ENCODE results near the gene RNPEPL1. TPM values are rescaled to one million over a fixed set of nuclear protein-coding genes. Genes with fewer than 3 reads are reported as not detected.

RNPEPL1 gene
- total and polyA plus RNA-seq, 7 donors, result 48.8 to 79.6 (median 59.4) TPM

DNA sequence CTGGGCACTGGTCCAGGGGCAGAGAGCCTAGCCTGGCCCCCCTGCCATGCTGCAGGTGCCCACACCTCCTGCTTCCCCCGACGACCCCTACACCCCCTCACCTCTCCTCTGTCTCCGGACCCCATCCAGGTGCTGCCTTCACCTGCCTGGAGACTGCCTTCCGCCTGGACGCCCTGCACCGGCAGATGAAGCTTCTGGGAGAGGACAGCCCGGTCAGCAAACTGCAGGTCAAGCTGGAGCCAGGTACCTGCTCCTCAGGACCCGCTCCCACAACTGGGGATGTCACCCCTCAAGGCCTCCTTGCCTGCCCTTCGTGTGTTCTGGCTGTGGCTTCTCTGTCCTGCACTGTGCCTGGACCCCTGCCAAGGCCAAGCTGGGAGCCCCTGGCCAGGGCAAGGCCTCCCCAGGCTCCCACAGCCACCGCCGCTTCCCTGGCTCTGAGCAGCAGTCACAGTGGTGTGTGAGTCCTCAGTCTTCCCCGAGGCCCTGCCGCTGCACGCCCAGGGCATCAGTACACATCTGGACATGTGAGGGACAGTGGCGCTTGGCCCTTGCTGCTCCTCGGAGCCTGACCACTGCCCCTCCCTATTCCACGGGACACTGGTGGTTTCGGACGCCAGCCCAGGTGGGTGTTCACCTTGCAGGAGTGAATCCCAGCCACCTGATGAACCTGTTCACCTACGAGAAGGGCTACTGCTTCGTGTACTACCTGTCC, 6.3 kb downstream of the RNPEPL1 start:
- DNase-seq (peak; percentile 19 to 54), ATAC-seq (no peak)
- Histone ChIP-seq H3K27ac (no peak overlapping the region), H3K36me3 (ENCODE audit: insufficient read depth in 1 of 2, low read depth in 1 of 2) (peaks cover 0 to 63% of the 10 kb centered on the region in 2 donors), H3K9me3 (no peaks in the 10 kb centered on the region), H3K27me3 (ENCODE audit: insufficient read depth in 3 of 3, low read length in 2 of 3) (no peaks in the 10 kb centered on the region), H3K4me3 (no peak overlapping the region), H3K4me1 (peaks cover 12% of the 10 kb centered on the region)
- intact Hi-C loops (cut with DNase I), result no loop called here
- WGBS, 3 donors, result 86 to 87% (median 87%) methylated on average over 20 to 21 of the region's 21 CpGs
- TF ChIP-seq CTCF (IDR thresholded peaks at IDR 0.05), result no peak

- DNase-seq (peak in 1 of 2 donors; percentile 7), ATAC-seq (no peak)
- TF ChIP-seq CTCF (IDR thresholded peaks at IDR 0.05), result no peak
- Histone ChIP-seq H3K4me1 (peaks cover 12% of the 10 kb centered on the region), H3K36me3 (ENCODE audit: insufficient read depth in 1 of 2, low read depth in 1 of 2) (peaks cover 0 to 63% of the 10 kb centered on the region in 2 donors), H3K27ac (no peak overlapping the region), H3K4me3 (no peak overlapping the region), H3K9me3 (no peaks in the 10 kb centered on the region), H3K27me3 (ENCODE audit: insufficient read depth in 3 of 3, low read length in 2 of 3) (no peaks in the 10 kb centered on the region)
- intact Hi-C loops (cut with DNase I), result no loop called here
- WGBS, 3 donors, result 77 to 87% (median 81%) methylated on average over 22 to 23 of the region's 23 CpGs
Observed at GRCh38 chr2:240575101-240575965, 7.0 kb downstream of the RNPEPL1 start.

GRCh38 chr2:240576036-240576435, 7.8 kb downstream of the RNPEPL1 start:
- ATAC-seq, result no peak
- Histone ChIP-seq H3K36me3 (ENCODE audit: insufficient read depth in 1 of 2, low read depth in 1 of 2) (peaks cover 0 to 63% of the 10 kb centered on the region in 2 donors), H3K9me3 (peaks cover under 1% of the 10 kb centered on the region), H3K4me3 (no peak overlapping the region), H3K4me1 (peaks cover 13% of the 10 kb centered on the region), H3K27ac (no peak overlapping the region), H3K27me3 (ENCODE audit: insufficient read depth in 3 of 3, low read length in 2 of 3) (no peaks in the 10 kb centered on the region)
- no peak for TF ChIP-seq CTCF (IDR thresholded peaks at IDR 0.05)
- intact Hi-C loops (cut with DNase I), result no loop called here
- DNase-seq, result no peak
- 72 to 82% (median 77%) methylated on average over 6 of the region's 6 CpGs for WGBS, 3 donors

DNA sequence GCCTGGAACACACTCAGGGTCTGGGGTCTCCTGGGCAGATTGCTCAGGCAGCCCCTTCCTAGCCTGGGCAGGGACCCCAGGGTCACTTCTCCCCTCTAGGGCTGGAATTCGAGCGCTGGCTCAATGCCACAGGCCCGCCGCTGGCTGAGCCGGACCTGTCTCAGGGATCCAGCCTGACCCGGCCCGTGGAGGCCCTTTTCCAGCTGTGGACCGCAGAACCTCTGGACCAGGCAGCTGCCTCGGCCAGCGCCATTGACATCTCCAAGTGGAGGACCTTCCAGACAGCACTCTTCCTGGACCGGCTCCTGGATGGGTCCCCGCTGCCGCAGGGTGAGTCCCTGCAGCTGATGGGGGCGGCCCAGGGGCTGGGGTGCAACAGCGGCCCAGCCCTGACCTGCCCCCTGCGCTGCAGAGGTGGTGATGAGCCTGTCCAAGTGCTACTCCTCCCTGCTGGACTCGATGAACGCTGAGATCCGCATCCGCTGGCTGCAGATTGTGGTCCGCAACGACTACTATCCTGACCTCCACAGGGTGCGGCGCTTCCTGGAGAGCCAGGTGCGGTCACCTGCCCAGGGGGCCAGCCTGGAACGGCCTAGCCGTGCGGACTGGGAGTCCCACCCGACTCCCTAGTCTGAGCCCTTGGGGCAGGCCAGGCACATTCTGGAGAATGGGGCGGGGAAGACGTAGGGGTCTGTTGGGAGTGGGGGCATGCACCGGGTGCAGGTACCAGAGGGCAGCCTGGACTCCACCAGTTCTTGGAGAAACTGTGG, 8.3 kb downstream of the RNPEPL1 start:
- DNase-seq (peak; percentile 13 to 54), ATAC-seq (no peak)
- 88 to 91% (median 91%) methylated on average over 28 to 32 of the region's 32 CpGs for WGBS, 3 donors
- Histone ChIP-seq H3K27ac (no peak overlapping the region), H3K36me3 (ENCODE audit: insufficient read depth in 1 of 2, low read depth in 1 of 2) (peaks cover 0 to 63% of the 10 kb centered on the region in 2 donors), H3K27me3 (ENCODE audit: insufficient read depth in 3 of 3, low read length in 2 of 3) (no peaks in the 10 kb centered on the region), H3K9me3 (peaks cover 4% of the 10 kb centered on the region), H3K4me1 (peaks cover 13% of the 10 kb centered on the region), H3K4me3 (no peak overlapping the region)
- intact Hi-C loops (cut with DNase I), result no loop called here
- no peak for TF ChIP-seq CTCF (IDR thresholded peaks at IDR 0.05)

All from psoas muscle (tissue), 8 donors.